Nephron progenitor cell (in vitro differentiated cells): Measurements from ENCODE around the gene DUSP15.

Source experiments
- DNase-seq: peaks from one replicate; pipeline ENCODE4 v3.0.0; 2021
- H3K27ac Mint-ChIP-seq: 2 replicates; pipeline ENCODE4 v1.8.0; 2021; ENCODE audit warnings: mild to moderate bottlenecking, moderate library complexity, mixed read lengths
- H3K27me3 Mint-ChIP-seq: 2 replicates; pipeline ENCODE4 v1.8.0; 2021; ENCODE audit warnings: mild to moderate bottlenecking, low read depth, mixed read lengths; ENCODE audit not compliant: poor library complexity
- H3K36me3 Mint-ChIP-seq: 2 replicates; pipeline ENCODE4 v1.8.0; 2021; ENCODE audit warnings: low read depth, mixed read lengths
- H3K4me1 Mint-ChIP-seq: 2 replicates; pipeline ENCODE4 v1.8.0; 2021; ENCODE audit warnings: mixed read lengths
- H3K4me3 Mint-ChIP-seq: 2 replicates; pipeline ENCODE4 v1.8.0; 2021; ENCODE audit warnings: mild to moderate bottlenecking, moderate library complexity, mixed read lengths
- H3K9me3 Mint-ChIP-seq: 2 replicates; pipeline ENCODE4 v1.8.0; 2021; ENCODE audit warnings: mild to moderate bottlenecking, moderate library complexity, mixed read lengths
- TF ChIP-seq, protein P1 (sequence below): fragments of 200-600 bp; sonication (generic); IDR thresholded peaks from 2 replicates; pipeline ENCODE4 v1.5.0; 2021; ENCODE audit warnings: antibody characterized with exemption

DUSP15 gene

DNA sequence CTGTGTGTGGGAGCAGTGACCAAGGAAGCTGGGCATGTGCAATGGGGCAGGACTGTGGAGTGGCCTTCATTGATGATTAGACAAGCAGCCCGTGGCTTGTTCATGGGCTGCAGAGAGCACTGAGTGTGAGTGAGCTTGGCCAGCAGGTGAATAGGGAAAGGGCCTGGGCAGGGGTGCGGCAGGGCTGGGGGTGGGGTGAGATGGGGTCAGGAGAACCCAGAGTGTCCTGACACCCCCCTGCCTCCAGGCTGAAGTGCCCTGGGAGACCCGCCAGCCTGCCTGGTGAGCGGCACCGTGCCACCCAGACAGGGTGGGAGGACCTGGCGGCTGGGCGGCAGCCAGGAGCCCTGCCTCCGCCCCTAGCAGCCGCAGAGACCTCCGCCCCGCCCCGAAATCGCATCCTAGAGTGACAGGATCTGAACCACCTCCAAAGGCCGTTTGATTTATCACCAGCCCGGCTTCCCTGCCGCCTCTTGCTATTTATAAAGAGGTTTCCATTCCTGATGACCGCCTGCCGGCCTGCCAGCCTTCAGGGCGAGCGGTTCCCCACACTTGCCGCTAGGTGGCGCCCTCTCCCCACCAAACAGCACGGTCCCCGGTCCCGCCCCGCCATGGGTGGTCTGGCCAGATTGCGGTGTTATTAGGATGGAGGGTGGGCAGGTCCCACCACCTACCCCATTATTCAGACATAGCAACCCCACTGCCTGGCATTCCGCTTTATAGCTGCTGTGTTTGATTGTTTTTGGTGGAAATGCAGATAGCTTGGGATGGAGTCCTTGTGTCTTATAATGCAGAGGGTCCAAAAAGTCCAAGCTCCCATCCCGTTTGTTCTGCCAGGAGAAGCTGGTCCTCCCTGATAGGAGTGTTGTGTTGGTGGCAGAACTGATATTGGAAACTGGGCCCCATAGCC is 47.7 kb downstream of the DUSP15 start:
- H3K4me3 Mint-ChIP-seq, result no peak overlapping the region
- H3K4me1 Mint-ChIP-seq, result peaks cover 9% of the 10 kb centered on the region
- no peaks in the 10 kb centered on the region for H3K9me3 Mint-ChIP-seq
- H3K36me3 Mint-ChIP-seq, result no peaks in the 10 kb centered on the region
- peaks cover 4% of the 10 kb centered on the region for H3K27me3 Mint-ChIP-seq
- DNase-seq, result peak; percentile 94
- TF ChIP-seq, protein P1, sequence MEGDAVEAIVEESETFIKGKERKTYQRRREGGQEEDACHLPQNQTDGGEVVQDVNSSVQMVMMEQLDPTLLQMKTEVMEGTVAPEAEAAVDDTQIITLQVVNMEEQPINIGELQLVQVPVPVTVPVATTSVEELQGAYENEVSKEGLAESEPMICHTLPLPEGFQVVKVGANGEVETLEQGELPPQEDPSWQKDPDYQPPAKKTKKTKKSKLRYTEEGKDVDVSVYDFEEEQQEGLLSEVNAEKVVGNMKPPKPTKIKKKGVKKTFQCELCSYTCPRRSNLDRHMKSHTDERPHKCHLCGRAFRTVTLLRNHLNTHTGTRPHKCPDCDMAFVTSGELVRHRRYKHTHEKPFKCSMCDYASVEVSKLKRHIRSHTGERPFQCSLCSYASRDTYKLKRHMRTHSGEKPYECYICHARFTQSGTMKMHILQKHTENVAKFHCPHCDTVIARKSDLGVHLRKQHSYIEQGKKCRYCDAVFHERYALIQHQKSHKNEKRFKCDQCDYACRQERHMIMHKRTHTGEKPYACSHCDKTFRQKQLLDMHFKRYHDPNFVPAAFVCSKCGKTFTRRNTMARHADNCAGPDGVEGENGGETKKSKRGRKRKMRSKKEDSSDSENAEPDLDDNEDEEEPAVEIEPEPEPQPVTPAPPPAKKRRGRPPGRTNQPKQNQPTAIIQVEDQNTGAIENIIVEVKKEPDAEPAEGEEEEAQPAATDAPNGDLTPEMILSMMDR, result peak; percentile 99
- H3K27ac Mint-ChIP-seq, result no peak overlapping the region

DNA sequence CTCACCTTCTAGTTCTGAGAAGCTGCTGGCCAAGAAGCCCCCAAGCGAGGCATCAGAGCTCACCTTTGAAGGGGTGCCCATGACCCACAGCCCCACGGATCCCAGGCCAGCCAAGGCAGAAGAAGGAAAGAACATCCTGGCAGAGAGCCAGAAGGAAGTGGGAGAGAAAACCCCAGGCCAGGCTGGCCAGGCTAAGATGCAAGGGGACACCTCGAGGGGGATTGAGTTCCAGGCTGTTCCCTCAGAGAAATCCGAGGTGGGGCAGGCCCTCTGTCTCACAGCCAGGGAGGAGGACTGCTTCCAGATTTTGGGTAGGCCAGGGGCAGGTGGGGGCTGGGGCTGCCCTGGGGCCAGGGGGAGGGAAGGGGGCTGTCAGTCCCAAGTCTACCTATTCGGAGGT is 48.9 kb downstream of the DUSP15 start:
- Mint-ChIP-seq H3K27ac (no peak overlapping the region), H3K36me3 (no peaks in the 10 kb centered on the region), H3K9me3 (no peaks in the 10 kb centered on the region), H3K27me3 (peaks cover 4% of the 10 kb centered on the region), H3K4me1 (peaks cover 9% of the 10 kb centered on the region), H3K4me3 (no peak overlapping the region)
- DNase-seq, result no peak
- TF ChIP-seq, protein P1, result no peak

DNA sequence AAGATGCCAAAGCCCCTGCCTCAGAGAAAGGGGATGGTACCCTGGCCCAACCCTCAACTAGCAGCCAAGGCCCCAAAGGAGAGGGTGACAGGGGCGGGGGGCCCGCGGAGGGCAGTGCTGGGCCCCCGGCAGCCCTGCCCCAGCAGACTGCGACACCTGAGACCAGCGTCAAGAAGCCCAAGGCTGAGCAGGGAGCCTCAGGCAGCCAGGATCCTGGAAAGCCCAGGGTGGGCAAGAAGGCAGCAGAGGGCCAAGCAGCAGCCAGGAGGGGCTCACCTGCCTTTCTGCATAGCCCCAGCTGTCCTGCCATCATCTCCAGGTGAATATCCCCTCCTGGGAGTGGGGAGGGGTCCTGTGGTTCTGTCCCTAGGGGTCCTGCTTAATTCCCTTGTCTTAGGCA is 50.1 kb downstream of the DUSP15 start:
- no peaks in the 10 kb centered on the region for H3K9me3 Mint-ChIP-seq
- TF ChIP-seq, protein P1, result no peak
- H3K4me1 Mint-ChIP-seq, result peaks cover 12% of the 10 kb centered on the region
- no peak overlapping the region for H3K4me3 Mint-ChIP-seq
- H3K27ac Mint-ChIP-seq, result no peak overlapping the region
- H3K36me3 Mint-ChIP-seq, result no peaks in the 10 kb centered on the region
- no peak for DNase-seq
- peaks cover 4% of the 10 kb centered on the region for H3K27me3 Mint-ChIP-seq

DNA sequence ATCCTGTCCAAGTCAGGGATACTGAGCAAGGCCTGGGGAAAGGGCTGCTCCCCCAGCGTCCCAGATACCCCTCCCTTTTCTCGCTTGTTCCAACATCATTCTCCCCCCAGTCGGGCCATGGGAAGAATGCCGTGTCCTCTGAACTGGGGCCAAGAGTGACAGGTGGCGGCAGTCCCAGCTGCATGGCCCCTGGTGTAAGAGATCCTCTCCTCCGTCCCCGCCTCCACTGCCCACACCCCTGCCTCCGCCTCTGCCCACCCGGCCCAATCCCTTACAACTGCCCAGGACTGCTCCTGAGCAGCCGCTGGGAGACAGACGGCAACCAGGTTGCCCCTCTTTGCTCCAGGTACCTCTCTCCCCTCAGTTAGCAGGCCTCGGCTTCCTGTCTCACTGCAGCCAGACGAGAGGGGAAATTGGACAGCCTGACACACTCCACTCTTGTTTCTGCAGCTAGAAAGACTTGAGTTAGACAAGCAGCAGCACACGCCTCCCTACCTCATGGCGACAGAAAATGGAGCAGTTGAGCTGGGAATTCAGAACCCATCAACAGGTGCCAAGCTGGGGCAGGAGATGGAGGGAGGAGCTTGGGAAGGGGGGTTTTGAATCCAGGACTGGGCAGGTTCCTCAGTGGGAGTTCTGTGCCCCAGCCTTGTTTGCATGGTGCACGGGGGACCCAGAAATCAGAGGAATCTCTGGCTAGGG is 51.1 kb downstream of the DUSP15 start, which contains the start of gene MYLK2:
MYLK2 (plus strand) TSS at position 274 of the 702 bp plus-strand sequence; CDS start at position 499, 225 bp downstream.
- DNase-seq, result no peak
- Mint-ChIP-seq H3K4me1 (peaks cover 17% of the 10 kb centered on the region), H3K36me3 (no peaks in the 10 kb centered on the region), H3K4me3 (no peak within 1 kb of the TSS), H3K27me3 (peaks cover 4% of the 10 kb centered on the region), H3K9me3 (no peaks in the 10 kb centered on the region), H3K27ac (no peak within 1 kb of the TSS)
- TF ChIP-seq, protein P1, result no peak

DNA sequence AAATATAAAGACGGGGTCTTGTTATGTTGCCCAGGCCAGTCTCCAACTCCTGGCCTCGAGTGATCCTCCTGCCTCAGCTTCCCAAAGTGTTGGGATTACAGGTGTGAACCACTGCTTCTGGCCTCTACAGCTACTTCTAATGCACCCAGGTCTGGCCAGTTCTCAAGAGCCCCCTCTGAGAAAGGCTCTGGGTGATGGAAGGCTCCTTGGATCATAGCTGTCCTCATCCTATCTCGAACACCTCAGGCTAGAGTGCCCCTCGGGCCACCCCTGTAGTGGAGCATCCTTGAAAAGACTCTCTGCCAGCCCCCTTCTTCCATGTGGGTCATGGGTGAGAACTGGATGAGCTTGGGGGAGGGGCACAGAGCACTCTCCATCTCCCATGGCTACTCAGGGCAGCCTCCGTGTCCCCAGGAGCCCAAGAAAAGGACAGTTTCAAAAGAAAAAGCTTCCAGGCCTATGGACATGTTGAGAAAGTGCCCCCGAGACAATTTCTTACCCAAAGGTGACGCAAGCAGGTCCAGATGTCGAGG is 51.9 kb downstream of the DUSP15 start:
- no peak for DNase-seq
- Mint-ChIP-seq H3K9me3 (no peaks in the 10 kb centered on the region), H3K36me3 (no peaks in the 10 kb centered on the region), H3K27me3 (no peaks in the 10 kb centered on the region), H3K4me1 (peaks cover 17% of the 10 kb centered on the region), H3K27ac (no peak overlapping the region), H3K4me3 (no peak overlapping the region)
- TF ChIP-seq, protein P1, result no peak
